HG03442 (cell line): ENCODE results near the gene TLE3.

ENCODE experiments used
- ATAC-seq: cut with Tn5 transposase; IDR thresholded peaks from one replicate; pipeline ENCODE4 v1.9.1; 2021; ENCODE audit warnings: mild to moderate bottlenecking, moderate library complexity; ENCODE audit not compliant: unreplicated experiment

Gene TLE3

DNA sequence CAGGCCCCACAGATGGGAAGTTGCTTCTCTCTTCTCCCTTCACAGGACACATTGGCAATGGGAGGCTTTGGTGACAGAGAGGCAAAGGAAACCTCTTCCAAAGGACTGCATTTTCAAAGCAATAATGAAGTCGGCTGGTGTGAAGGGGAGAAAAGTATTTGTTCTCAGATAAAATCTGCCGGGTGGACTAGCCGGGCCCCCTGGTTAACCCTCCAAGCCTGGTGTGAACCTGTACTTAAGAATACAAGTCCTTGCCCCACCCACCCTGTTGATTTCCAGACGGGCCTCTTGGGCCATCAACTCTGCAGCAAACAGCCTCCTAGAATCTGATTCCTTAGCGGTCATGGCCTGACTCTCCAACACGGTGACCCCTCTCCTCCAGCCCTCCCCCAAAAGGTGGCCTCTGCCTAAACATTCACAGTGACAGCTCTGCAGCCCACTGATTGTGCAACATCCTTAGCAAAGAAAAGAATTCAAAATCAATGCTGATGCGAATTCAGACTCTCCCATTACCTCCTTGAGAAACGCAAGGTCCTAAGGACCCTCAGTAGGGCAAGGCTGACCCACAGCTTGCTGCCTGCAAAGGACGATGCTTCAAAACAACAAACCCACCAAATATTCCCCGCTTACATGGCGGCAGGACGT lies 9.9 kb downstream of the TLE3 start:
- ATAC-seq = no peak

DNA sequence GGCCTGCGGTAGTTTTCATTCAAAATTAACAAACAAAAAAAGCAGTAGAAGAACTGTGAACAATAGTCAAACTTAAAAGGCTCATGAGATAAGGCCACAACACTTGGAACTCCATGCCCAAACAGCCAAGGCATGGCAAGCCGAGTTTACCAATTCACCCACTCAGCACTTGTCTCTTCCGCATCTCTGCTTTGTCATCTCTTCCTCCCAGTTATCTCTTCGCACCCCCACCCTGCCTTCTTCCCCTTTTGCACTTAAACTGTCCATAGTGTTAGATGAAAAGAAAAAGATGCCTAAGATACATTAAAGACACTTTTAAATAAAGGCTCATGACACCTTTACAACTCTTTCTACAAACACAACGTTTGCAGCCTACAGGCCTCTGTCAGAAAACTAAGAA lies 11.1 kb downstream of the TLE3 start:
- ATAC-seq = no peak

DNA sequence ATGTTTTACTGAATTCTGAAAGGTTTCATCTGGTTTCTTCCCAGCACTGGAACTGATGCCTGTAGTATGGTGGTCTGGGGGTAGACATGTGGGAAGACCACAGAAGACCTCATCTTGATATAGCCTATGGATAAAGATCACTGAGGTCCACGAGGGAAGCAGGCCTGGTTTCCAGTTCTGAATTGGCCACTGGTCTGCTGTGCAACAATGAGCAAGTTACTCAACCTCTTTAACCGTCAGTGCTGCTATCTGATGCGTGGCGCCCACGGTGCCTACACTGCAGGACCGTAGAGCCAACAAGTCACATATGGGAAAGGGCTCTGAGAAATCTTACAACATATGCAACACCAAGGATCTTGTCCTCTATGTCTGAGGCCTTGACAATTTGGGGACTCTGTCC lies 13.3 kb downstream of the TLE3 start:
- no peak for ATAC-seq

DNA sequence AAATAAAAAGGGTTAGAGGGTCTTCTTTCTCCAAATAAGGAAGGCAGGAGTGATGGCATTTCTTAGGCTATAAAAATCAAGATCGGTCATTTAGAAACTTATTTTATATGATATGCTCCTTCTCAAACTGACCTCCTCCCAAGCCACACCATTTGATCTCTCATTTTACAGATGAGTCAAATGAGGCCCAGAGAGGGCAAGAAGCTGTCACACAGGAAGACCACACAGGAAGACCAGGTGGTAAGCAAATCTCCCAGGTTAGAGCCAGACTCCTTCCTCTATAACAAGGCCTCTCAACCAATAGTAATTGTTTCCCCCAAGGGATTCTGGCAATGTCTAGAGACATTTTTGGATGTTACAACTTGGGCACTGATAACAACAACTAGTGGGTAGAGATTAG lies 13.8 kb downstream of the TLE3 start:
- ATAC-seq = no peak

DNA sequence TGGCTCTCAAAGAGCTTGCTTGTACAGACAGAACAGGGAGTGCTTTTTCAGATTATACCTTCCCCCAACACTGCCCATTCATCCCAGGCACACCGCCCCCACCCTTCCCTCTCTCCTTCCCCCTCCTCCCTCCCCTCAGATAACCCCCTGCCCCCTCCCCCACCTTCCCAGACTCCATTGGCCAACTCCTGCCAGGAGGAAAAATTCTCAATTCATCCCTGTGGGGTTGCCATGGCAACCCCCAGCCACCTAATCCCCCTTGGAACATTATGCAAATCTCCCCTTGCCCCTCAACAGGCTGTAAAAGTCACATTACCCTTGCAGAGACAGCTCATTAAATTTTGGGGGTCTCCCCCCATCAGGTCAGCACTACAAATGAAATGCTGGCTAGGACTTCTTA lies 14.3 kb downstream of the TLE3 start:
- ATAC-seq = no peak

DNA sequence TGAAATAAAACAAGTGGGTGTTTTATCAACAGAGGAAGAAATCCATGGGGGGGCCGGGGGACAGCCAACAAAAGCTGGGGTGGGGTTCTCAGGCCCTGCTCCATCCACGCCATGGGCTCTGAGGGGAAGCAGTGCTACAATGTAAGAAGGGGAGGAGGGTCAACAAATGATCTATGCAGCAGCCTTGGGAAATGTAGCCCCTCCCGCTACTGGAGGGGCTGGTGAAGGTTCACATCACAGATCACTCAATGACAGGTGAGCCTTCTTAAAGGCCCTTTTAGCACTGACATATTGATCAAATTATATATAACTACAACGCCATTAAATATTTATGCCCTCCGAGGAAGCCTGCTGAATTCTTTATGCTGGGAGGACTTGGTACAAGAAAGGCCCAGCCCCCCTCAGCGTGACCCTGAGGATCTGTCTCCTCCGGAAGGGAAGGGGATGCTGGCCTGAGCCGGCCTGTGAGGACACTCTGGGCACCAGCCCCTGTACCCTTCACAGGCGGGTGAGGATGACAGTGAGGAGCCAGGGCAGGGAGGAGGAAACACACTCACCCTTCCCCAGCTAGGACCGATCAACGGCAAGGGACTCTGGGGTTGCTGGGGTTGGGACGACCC lies 15.3 kb downstream of the TLE3 start:
- ATAC-seq = no peak

DNA sequence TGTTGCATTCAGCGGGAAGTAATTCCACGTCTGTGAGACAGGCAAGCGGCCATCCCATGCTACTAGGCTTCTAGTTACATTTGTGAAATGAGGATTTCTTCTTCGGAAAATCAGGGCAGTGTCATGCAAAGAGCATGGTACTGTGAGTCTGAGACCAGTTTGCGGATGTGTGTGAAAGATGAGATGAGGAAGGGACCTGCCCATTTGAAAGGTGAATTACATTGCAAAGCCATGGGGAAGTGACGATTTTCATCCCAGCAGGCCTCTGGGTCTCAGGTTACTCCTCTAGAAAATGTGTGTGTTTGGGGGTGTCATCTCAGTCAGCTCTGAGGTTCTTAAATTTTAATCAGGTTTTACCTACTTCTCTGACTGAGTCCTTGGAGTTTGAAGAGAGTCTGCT lies 16.1 kb downstream of the TLE3 start:
- no peak for ATAC-seq

DNA sequence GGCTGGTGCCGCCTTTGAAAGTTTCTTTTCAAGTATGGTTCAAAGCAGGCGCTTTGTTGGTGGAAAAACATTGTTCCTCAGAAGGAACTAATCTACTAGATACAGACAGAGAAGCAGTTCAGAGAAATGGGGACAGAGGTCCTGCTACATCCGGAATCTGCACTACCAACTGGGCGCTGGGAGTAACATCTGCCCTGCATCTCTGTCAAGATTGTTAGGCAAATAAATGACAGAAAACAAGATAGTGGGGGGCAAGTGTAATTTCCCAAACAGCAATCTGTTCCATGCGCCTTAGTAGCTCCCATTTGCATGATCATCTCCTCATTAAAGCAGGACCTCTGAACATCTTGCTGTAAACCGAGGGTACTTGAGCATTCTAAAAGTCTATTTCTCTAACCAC lies 17.4 kb downstream of the TLE3 start:
- ATAC-seq = no peak

DNA sequence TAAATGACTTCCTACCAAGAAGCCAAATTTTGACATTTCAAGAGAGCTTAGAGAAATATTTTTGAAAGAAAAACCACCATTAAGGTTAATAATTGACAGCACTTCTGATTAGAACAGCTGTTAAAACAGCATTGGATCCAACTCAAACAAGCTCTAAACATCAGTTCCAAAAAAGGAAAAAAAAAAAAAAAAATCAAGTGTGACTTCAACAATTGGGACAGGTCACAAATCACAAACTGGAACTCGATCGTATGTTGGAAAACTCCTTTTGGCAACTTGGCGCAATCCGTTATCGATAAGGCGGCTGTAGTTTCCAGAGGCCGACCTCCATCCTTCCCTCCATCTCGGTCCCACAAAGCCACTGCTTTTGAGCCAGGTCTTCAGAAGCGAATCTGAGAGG lies 17.8 kb downstream of the TLE3 start:
- ATAC-seq = no peak

DNA sequence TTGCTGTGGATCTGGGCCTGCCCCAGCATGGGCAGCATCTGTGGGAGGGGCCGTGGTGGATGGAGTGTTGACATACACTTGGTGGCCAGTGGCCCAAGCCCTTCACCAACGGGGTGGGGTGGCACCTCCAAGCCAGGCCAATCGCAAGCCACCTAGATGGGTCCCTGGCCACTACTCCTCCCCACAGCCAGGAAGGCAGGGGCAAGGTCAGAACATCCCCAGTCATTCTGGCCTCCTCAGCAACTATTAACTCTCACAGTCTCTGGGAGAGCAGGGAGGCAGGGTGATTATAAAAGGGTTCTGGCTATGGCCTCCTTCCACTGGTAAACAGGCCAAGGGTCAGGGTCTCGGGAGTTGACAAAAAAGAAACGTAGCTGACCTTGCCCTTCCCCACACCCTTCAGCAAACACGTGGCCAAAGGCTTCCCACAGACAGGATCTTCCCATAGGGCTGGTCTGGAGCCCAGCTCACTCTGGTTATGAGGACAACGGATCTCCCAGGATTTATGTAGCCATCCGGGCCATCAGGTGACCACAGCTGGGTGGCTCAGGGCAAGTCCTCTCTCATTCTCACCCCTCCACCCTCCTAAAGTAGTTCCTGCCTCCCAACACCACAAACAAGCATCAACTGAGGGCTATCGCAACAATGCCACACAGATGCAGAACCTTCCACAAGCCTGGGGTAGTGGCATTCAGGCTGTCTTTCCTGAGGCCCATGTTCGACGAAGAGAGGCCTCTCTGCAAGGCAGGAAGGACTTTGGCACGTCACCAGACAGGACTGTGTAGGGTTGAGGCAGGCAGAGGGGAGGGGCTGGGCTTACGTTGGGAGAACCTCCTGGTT lies 18.9 kb downstream of the TLE3 start:
- no peak for ATAC-seq

DNA sequence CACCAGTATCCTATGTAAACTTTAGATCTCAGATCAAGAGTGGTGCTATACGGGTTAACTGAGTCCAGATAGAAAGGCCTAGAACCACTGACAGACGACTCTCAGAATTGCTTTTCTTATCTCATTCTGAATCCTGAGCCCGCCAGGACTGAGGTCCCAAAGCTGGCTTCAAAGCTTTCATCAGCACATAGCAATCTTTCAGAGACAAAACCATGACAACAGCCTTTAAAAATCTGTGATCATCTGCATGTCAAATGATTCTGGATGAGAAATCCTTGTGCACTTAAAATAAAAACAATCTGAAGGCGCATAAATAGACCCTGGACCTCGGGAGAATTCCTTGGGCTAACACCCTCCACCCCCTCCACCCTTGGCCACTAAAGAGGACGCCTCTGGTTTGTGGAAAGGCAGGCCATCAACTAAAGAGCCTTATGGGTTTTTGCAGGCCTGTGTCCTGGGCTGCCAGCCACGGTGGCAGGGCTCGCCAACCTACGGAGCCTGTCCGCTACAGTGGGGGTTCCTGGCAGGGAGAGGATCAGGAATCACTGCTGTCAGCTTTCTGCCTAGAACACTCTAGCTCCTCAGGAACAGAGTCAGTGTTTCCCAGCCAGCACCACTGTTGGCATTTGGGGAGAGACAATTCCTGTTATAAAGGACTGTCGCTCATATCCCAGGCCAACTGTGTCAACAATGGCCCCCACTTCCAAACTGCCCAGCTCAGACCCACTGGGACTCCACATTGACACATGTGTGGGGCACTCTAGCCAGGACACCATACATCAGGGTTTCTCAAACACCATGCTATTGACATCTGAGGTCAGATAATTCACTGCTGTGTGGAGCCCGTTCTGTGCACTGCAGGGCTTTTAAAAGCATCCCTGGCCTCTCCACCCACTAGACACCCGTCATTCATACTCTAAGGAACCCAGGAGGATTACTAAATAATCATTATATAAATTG lies 20.2 kb downstream of the TLE3 start:
- no peak for ATAC-seq

DNA sequence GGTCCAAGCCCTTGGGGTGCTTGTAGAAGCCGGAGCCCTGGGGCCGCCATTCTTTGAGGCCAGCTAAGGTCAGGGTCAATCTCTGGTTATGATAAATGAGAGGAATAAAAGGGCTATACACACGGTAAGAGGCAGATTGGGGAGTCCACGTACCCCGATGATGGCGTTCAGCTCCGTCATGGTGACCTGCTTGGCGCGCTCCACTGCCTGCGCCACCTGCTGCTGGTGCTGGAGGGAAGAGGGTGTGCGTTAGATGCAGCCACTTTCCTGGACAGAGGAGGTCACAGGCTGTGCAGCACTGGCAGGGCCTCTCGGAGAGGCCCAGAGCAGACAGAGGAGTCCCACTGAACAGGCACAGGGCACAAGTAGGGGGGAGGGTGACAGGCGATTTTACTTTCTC lies 23.3 kb downstream of the TLE3 start:
- no peak for ATAC-seq

DNA sequence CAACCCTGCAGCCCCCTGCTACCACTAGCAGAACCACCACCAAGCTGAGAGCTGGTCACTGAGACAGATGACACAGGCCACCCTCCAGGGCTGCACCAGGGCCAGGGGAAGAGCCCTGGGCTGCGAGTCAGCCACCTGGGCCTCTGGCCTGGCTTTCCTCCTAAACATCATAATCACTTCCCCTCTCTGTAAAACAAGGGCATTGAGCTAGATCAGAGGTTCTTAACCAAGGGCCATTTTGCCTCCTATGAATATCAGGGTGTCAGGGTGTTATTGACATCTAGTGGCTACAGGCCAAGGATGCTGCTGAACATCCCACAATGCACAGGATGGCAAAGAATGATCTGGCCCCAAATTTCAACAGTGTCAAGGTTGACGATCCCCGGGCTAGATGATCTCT lies 25.2 kb downstream of the TLE3 start:
- ATAC-seq = no peak

DNA sequence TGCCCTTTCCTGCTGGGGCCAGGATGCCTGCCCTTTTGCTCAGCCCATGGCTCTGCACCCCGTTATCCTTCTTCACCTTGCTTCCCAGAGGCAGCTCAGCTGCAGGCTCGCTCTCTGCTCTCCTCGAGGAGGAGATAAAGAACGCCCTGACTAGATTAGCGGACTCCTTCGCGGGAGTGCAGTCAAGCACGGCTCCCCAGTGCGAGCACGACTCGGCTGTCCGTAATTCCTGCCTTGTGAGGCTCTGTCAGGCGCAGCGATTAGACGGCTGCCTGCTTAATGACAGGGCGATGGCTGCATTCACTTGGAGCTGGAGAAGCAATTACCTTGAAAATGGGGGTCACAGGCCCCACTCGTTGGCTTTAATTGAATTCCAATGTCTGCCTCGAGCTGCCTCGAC lies 25.9 kb downstream of the TLE3 start:
- ATAC-seq = no peak

DNA sequence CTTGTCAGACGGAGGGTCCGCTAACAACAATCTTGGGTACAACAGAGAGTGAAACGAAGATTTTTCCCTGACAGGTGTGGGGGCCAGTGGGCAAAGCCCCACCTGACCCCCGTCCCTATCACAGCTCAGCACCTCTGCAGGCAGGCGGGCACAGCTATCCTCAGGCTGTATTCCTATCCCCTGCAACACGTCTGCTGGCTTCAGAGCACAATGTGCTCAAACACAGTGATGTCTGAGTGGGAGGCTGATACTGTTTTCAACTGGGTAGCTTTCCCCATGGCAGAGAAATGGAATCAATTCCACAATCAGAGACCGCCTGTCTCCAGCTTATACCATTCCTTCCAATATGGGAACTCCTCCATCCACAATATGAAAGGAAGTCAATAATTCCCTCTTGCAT lies 28.0 kb downstream of the TLE3 start:
- ATAC-seq = no peak

DNA sequence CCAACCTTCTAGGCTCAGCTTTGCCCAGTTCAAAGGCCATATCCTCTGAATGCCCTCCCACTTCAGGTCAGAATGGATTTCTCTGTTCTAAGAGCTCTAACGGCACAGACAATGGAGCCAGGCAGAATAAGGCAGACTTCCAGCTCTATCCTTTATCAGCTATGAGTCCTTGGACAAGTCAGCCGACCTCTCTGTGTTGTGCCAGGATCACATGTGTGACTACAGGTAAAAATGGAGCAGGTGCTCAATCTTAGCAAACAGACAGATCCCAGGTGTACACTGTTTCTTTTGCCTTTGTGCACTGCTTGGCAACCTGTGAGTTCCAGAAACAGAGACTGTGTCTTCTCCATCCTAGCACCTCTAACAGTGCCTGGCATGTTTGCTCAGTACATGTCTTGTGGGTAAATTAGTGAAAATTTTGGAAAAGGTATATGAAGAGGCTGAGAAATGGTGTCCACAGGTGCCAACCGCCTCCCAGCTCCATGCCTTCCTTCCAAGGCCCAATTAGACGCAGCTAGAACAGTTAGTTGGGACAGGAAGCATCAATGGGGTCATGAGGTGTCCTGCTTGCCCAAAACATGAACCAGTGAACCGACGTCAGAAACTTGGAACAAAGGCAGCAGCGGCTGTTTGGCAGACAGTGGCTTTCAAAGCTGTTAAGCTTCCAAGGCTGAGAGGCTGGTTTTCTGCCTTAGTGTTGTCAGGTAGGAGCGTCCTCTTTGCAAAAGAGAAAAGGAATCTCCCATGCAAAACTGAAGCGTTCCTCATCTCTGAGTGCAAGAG lies 28.7 kb downstream of the TLE3 start:
- no peak for ATAC-seq

DNA sequence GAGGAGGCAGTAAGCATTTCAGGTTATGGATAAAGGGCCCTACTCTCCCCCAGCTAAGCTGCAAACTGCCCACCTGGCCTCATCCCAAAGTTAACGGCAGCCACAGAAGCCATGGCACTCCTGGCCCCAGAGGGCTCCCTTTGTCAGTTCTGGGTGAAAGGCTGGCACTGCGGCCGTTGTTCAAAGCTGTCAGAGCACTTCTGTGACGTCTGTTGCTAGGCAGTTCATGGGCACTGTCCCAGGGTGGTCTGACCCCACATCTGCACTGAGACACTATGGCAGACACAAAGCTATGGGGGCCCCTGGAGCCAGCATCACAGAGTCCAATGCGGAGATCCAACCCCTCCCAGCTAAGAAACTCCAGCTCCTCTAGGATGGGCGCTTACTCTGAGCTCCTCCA lies 30.0 kb downstream of the TLE3 start:
- no peak for ATAC-seq

DNA sequence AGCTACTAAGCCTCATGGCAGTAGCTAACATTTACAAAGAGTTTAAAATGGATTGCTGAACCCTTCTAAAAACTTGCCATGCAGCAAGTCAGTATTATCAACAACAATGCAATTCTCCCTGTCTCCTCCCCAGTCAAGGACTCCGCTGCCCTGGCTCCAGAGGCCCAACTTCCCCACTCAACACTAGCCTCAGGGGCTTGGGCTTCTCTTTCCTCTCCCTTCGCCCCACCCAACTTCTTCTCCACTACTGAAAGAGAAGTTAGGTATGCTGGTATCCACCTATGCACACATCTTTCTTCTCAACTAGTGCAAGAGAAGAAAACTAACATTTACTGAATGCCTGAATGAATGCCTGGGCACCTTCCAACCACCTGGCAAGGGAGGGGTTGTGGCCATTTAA lies 30.7 kb downstream of the TLE3 start:
- no peak for ATAC-seq

DNA sequence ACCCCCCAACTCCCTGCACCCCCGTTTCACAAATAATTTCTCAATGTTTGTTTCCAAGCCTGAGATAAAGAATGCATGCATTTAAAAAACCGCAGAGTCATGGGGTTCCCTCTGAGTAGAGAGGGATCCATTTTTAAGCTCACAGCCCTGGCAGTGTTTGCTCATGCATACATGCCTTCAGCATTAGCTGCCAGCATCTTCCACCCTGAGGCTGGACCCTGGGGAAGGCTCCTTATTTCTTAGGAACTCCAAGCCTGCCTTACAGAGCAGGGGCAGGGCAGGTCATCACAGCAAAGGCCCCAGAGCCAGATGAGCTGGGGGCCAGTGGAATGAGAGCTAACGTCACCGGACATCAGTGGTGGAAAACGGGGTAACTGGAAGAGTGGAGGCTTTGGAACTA lies 31.3 kb downstream of the TLE3 start:
- ATAC-seq = no peak

DNA sequence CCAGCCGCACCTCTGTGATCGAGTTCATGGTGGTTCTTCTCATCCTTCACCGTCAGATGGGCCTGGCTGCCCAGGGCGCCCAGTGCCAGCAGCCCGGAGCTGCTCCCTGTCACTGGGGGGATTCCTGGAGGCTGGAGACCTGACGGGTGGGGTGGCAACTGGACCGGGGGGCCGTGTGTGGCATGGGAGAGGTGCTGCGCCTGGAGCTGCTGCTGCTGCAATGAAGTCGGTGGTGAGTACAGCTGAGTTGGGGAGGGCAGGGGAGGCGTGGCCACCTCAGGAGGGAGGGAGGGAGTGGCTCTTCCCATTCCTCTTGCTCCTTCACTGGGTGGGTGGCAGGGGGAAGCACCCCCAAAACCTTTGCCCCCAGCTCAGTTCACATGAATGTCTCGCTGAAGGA lies 31.7 kb downstream of the TLE3 start:
- no peak for ATAC-seq
